GM12878 (cell line): ENCODE measurements around the gene MAPT. TPM values are rescaled to one million over a fixed set of nuclear protein-coding genes. Genes with fewer than 3 reads are reported as not detected.

Source experiments
- ATAC-seq: fragments of 200-7000 bp; cut with Tn5 transposase; 3 replicates; pipeline ENCODE4 v1.9.1; 2020; ENCODE audit warnings: mild to moderate bottlenecking, moderate library complexity
- BruUV-seq: library from RNA; stranded (reverse); fragments of 400-500 nt; replicated peaks from 2 replicates; lab custom pipeline; 2021; lab: Mats Ljungman, UMichigan
- CTCF ChIA-PET: fragments of 300-600 bp; sonication (Branson Sonifier 250); formaldehyde crosslinking; extraction: SDS; loops from one replicate; lab custom pipeline; 2021; ENCODE audit warnings: inconsistent platforms; lab: Yijun Ruan, JAX
- POLR2A ChIA-PET: fragments of 350-600 bp; formaldehyde crosslinking; extraction: SDS; loops from one replicate; lab custom pipeline; 2021; ENCODE audit warnings: inconsistent platforms; lab: Charles Lee
- RAD21 ChIA-PET: fragments of 300-600 bp; sonication (Branson Sonifier 250); formaldehyde crosslinking; loops from one replicate; lab custom pipeline; 2023; ENCODE audit warnings: antibody characterized with exemption; ENCODE audit not compliant: unreplicated experiment; lab: Charles Lee
- SMC1A ChIA-PET: fragments of 300-600 bp; sonication (Branson Sonifier 250); formaldehyde crosslinking; loops from one replicate; lab custom pipeline; 2023; ENCODE audit not compliant: unreplicated experiment, uncharacterized antibody; lab: Charles Lee
- DNase-seq: peaks from one replicate; pipeline ENCODE4 v3.0.0-alpha.2; 2011; ENCODE audit warnings: low read depth, low spot score
- FAIRE-seq: peaks from 3 replicates; lab custom pipeline; 2011; peaks lifted over from hg19 to GRCh38; lab: Jason Lieb, UNC
- H2AFZ ChIP-seq: 2 replicates; pipeline ENCODE4 v1.6.0; 2011; ENCODE audit warnings: low read depth, low read length, control low read depth; ENCODE audit not compliant: control insufficient read depth
- H3K27ac ChIP-seq: 2 replicates; pipeline ENCODE4 v1.5.1; 2011; ENCODE audit warnings: control low read depth; ENCODE audit not compliant: control insufficient read depth, insufficient read depth
- H3K27me3 ChIP-seq, 2 experiments: replicated peaks in 1 of 2; 2 replicates each; pipeline versions ENCODE4 v1.6.0 to v1.6.1; 2011; ENCODE audit warnings: low read length in 1 of 2; ENCODE audit not compliant: control insufficient read depth in 2 of 2, insufficient read depth in 2 of 2
- H3K36me3 ChIP-seq, 2 experiments: 2 replicates each; pipeline ENCODE4 v1.5.1; 2011; ENCODE audit warnings: low read length in 1 of 2; ENCODE audit not compliant: control insufficient read depth in 2 of 2, insufficient read depth in 2 of 2
- H3K4me1 ChIP-seq: 2 replicates; pipeline ENCODE4 v1.6.1; 2011; ENCODE audit warnings: mild to moderate bottlenecking, low read length, moderate library complexity, mixed read lengths; ENCODE audit not compliant: control insufficient read depth, insufficient read depth
- H3K4me2 ChIP-seq: 2 replicates; pipeline ENCODE4 v1.6.0; 2011; ENCODE audit warnings: control low read depth; ENCODE audit not compliant: control insufficient read depth, insufficient read depth
- H3K4me3 ChIP-seq: fragments of 200-600 bp; sonication (generic); 2 replicates; pipeline ENCODE4 v1.5.1; 2016
- H3K79me2 ChIP-seq: 2 replicates; pipeline ENCODE4 v1.6.0; 2011; ENCODE audit warnings: low read length; ENCODE audit not compliant: control insufficient read depth, insufficient read depth
- H3K9ac ChIP-seq: 2 replicates; pipeline ENCODE4 v1.8.0; 2011; ENCODE audit warnings: low read length, control low read depth, mixed read lengths; ENCODE audit not compliant: control insufficient read depth, insufficient read depth
- H3K9me3 ChIP-seq: replicated peaks from 3 replicates; pipeline ENCODE4 v1.5.1; 2011; ENCODE audit warnings: mild to moderate bottlenecking, low read length; ENCODE audit not compliant: control insufficient read depth, insufficient read depth
- H4K20me1 ChIP-seq: 2 replicates; pipeline ENCODE4 v1.6.0; 2011; ENCODE audit not compliant: control insufficient read depth, insufficient read depth
- CEBPB ChIP-seq, 2 experiments: fragments of 150-350 bp in 1 of 2; IDR thresholded peaks; 2 replicates each; pipeline ENCODE4 v1.6.1; 2012 to 2014; ENCODE audit warnings: low read depth in 2 of 2, low read length in 2 of 2, borderline replicate concordance in 1 of 2, inconsistent platforms in 1 of 2
- DPF2 ChIP-seq: fragments of 450-650 bp; IDR thresholded peaks from 2 replicates; pipeline ENCODE4 v1.6.1; 2017; ENCODE audit warnings: mild to moderate bottlenecking
- EED ChIP-seq: sonication (generic); IDR thresholded peaks from 2 replicates; pipeline ENCODE4 v1.6.1; 2016; ENCODE audit warnings: antibody characterized with exemption, low read depth
- HDAC2 ChIP-seq: fragments of 200-600 bp; sonication (generic); IDR thresholded peaks from 2 replicates; pipeline ENCODE4 v1.6.1; 2017
- IRF3 ChIP-seq: fragments of 450-650 bp; IDR thresholded peaks from 2 replicates; pipeline ENCODE4 v1.6.1; 2014; ENCODE audit warnings: mild to moderate bottlenecking
- MLLT1 ChIP-seq: fragments of 450-650 bp; IDR thresholded peaks from 2 replicates; pipeline ENCODE4 v1.6.1; 2016; ENCODE audit warnings: mild to moderate bottlenecking
- MTA2 ChIP-seq: fragments of 450-650 bp; IDR thresholded peaks from 2 replicates; pipeline ENCODE4 v1.6.1; 2016; ENCODE audit warnings: low read depth, mild to moderate bottlenecking, moderate library complexity
- RBBP5 ChIP-seq: fragments of 200-600 bp; sonication (generic); conservative IDR thresholded peaks from 2 replicates; pipeline ENCODE4 v1.6.1; 2016
- RELB ChIP-seq: fragments of 450-650 bp; IDR thresholded peaks from 2 replicates; pipeline ENCODE4 v1.6.1; 2017; ENCODE audit warnings: low read depth, mild to moderate bottlenecking, moderate library complexity
- SP1 ChIP-seq: IDR thresholded peaks from one replicate; pipeline ENCODE4 v1.6.1; 2011; ENCODE audit warnings: low read depth, low read length
- SREBF1 ChIP-seq: IDR thresholded peaks from 2 replicates; pipeline ENCODE4 v1.6.1; 2012; ENCODE audit warnings: mild to moderate bottlenecking, low read length
- TCF7 ChIP-seq: IDR thresholded peaks from 2 replicates; pipeline ENCODE4 v1.6.1; 2014; ENCODE audit warnings: antibody characterized with exemption, borderline replicate concordance
- ZBTB11 ChIP-seq: fragments of 450-650 bp; formaldehyde crosslinking; IDR thresholded peaks from 2 replicates; pipeline ENCODE4 v1.5.0; 2022; ENCODE audit warnings: mild to moderate bottlenecking, missing genetic modification characterization
- ZNF207 ChIP-seq: fragments of 450-650 bp; IDR thresholded peaks from 2 replicates; pipeline ENCODE4 v1.6.1; 2014; ENCODE audit warnings: antibody characterized with exemption, mild to moderate bottlenecking, borderline replicate concordance
- WGBS: methylation state at CpG from one replicate; pipeline ENCODE4 v1.1.6; 2016; ENCODE audit warnings: low lambda C conversion rate; ENCODE audit not compliant: insufficient replicate concordance, insufficient coverage; ENCODE audit errors: missing lambda C conversion rate; 5-methylcytosine and 5-hydroxymethylcytosine counted together
- in situ Hi-C: fragments of 300-500 bp; cut with MboI; formaldehyde crosslinking; loops from 9 replicates; pipeline ENCODE4 v1.14.3; 2018; ENCODE audit warnings: mixed read lengths
- intact Hi-C: fragments of 100-400 bp; cut with micrococcal nuclease; formaldehyde crosslinking; loops from one replicate; pipeline ENCODE4 v1.14.2; 2022; ENCODE audit not compliant: unreplicated experiment
- polyA plus RNA-seq, 11 experiments: library from polyadenylated mRNA; depleted of rRNA in 4 of 11; unstranded in 6 of 11; stranded (reverse) in 5 of 11; fragments of >200 nt; fragmentation: Nextera tagmentation in 4 of 11; fragmentation: Illumina TruSeq in 1 of 11; extraction: Ambion mirVana in 4 of 11; extraction: Trizol in 1 of 11; gene quantifications; 1 replicate in 1 of 11; 2 replicates in 10 of 11; pipeline versions ENCODE4 v1.2.1 to v1.2.3, GENCODE V29; 2011 to 2016; ENCODE audit warnings: inconsistent platforms in 2 of 11, missing spikeins in 2 of 11, low read depth in 1 of 11
- total RNA-seq, 4 experiments: library from RNA; depleted of rRNA in 3 of 4; stranded (reverse); fragments of >200 nt in 3 of 4; fragmentation: Illumina TruSeq in 1 of 4; extraction: Trizol in 1 of 4; gene quantifications; 2 replicates each; pipeline versions ENCODE4 v1.2.1 to v1.2.3, GENCODE V29; 2013 to 2021
- TF ChIP-seq, protein P1 (sequence below): IDR thresholded peaks from 2 replicates; pipeline ENCODE4 v1.6.1; 2012; ENCODE audit warnings: low read depth, low read length, improper control_type of control experiment
- TF ChIP-seq, protein P2 (sequence below): IDR thresholded peaks from 2 replicates; pipeline ENCODE4 v1.6.1; 2012; ENCODE audit warnings: low read depth, low read length, improper control_type of control experiment

Gene MAPT
- total and polyA plus RNA-seq, 10 of the 15 experiments (the other 5 are each of a cell fraction or from before 2014, with no cell fraction given), result under 0.01 to 0.05 (median 0.03) TPM; not detected in 7

DNA sequence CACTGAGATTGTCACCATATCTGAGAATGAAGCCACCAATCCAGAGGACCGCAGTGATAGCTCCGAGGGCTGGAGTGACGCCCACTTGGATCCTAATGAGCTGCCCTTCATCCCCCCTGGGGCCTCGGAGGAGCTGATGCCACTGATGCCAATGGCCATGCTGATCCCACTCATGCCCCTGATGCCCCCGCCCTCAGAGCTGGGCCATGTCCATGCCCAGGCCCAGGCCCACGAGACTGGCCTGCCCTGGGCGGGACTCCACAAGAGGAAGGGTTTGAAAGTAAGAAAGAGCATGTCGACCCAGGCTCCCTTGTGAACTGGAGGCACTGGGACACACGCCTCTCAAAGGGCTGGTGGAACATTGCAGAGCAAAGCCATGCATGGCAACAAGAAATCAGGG, 47.7 kb upstream of the MAPT start (continued):
- TF ChIP-seq RELB, result no peak
- TF ChIP-seq ZBTB11, result no peak
- no peak for TF ChIP-seq DPF2
- TF ChIP-seq HDAC2, result no peak
- TF ChIP-seq EED, result no peak
- no peak for TF ChIP-seq IRF3
- no peak for TF ChIP-seq SP1
- TF ChIP-seq, all 136 proteins: peak for 0

DNA sequence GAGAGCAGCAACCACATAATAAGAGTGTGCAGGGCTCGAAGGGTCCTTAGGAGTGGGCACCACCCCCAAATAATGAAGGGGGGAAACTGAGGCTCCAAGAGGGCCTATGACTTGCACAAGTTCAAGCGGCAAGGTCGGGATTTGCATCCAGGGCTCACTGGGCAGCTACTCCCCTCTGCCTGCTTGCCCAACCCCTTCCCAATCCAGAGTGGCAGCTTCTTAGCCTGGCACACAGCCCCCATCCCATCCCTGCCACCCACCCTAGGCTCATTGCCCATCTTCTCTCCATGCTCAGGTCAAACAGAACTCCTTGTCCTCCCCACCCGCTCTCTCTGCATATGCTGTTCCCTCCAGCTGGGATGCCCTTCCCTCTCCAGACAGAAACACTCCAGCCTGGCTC, 47.3 kb upstream of the MAPT start:
- ATAC-seq (no peak), FAIRE-seq (no peak), DNase-seq (no peak)
- in situ Hi-C loops, result loop anchor here (25.0 kb wide), 1 partner anchor 435 kb away; no protein-coding TSS in a partner anchor
- Histone ChIP-seq H3K9ac (no peak overlapping the region), H3K4me1 (no peaks in the 10 kb centered on the region), H4K20me1 (no peaks in the 10 kb centered on the region), H3K27ac (no peak overlapping the region), H3K27me3 (no peaks in the 10 kb centered on the region; a peak in 1 of 4 replicates), H3K79me2 (no peaks in the 10 kb centered on the region), H2AFZ (no peak overlapping the region), H3K4me2 (no peak overlapping the region), H3K4me3 (no peak overlapping the region), H3K36me3 (no peaks in the 10 kb centered on the region), H3K9me3 (no peaks in the 10 kb centered on the region)
- CTCF ChIA-PET, result no interaction called here
- RAD21 ChIA-PET, result no interaction called here
- SMC1A ChIA-PET, result no interaction called here
- WGBS, result 32% methylated on average over 4 of the region's 4 CpGs
- BruUV-seq, result no TSS peak
- intact Hi-C loops, result no loop called here
- POLR2A ChIA-PET, result no interaction called here
- TF ChIP-seq CEBPB (IDR thresholded peaks at IDR 0.05; ENCODE audit: borderline replicate concordance in 1 of 2, low read depth in 2 of 2, low read length in 2 of 2), result no peak
- no peak for TF ChIP-seq TCF7
- no peak for TF ChIP-seq RBBP5
- TF ChIP-seq, protein P1, sequence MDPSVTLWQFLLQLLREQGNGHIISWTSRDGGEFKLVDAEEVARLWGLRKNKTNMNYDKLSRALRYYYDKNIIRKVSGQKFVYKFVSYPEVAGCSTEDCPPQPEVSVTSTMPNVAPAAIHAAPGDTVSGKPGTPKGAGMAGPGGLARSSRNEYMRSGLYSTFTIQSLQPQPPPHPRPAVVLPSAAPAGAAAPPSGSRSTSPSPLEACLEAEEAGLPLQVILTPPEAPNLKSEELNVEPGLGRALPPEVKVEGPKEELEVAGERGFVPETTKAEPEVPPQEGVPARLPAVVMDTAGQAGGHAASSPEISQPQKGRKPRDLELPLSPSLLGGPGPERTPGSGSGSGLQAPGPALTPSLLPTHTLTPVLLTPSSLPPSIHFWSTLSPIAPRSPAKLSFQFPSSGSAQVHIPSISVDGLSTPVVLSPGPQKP, result no peak
- TF ChIP-seq MLLT1, result no peak
- TF ChIP-seq SREBF1, result no peak
- TF ChIP-seq ZNF207, result no peak
- TF ChIP-seq, protein P2, sequence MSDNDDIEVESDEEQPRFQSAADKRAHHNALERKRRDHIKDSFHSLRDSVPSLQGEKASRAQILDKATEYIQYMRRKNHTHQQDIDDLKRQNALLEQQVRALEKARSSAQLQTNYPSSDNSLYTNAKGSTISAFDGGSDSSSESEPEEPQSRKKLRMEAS, result no peak
- no peak for TF ChIP-seq MTA2
